GM12878 (cell line): ENCODE results near the gene FJX1. TPM values are rescaled to one million over a fixed set of nuclear protein-coding genes. Genes with fewer than 3 reads are reported as not detected.

Experiments
- ATAC-seq: fragments of 200-7000 bp; cut with Tn5 transposase; 3 replicates; pipeline ENCODE4 v1.9.1; 2020; ENCODE audit warnings: mild to moderate bottlenecking, moderate library complexity
- BruUV-seq: library from RNA; stranded (reverse); fragments of 400-500 nt; replicated peaks from 2 replicates; lab custom pipeline; 2021; lab: Mats Ljungman, UMichigan
- CTCF ChIA-PET: fragments of 300-600 bp; sonication (Branson Sonifier 250); formaldehyde crosslinking; extraction: SDS; loops from one replicate; lab custom pipeline; 2021; ENCODE audit warnings: inconsistent platforms; lab: Yijun Ruan, JAX
- POLR2A ChIA-PET: fragments of 350-600 bp; formaldehyde crosslinking; extraction: SDS; loops from one replicate; lab custom pipeline; 2021; ENCODE audit warnings: inconsistent platforms; lab: Charles Lee
- RAD21 ChIA-PET: fragments of 300-600 bp; sonication (Branson Sonifier 250); formaldehyde crosslinking; loops from one replicate; lab custom pipeline; 2023; ENCODE audit warnings: antibody characterized with exemption; ENCODE audit not compliant: unreplicated experiment; lab: Charles Lee
- SMC1A ChIA-PET: fragments of 300-600 bp; sonication (Branson Sonifier 250); formaldehyde crosslinking; loops from one replicate; lab custom pipeline; 2023; ENCODE audit not compliant: unreplicated experiment, uncharacterized antibody; lab: Charles Lee
- DNase-seq: peaks from one replicate; pipeline ENCODE4 v3.0.0-alpha.2; 2011; ENCODE audit warnings: low read depth, low spot score
- FAIRE-seq: peaks from 3 replicates; lab custom pipeline; 2011; peaks lifted over from hg19 to GRCh38; lab: Jason Lieb, UNC
- H2AFZ ChIP-seq: 2 replicates; pipeline ENCODE4 v1.6.0; 2011; ENCODE audit warnings: low read depth, low read length, control low read depth; ENCODE audit not compliant: control insufficient read depth
- H3K27ac ChIP-seq: 2 replicates; pipeline ENCODE4 v1.5.1; 2011; ENCODE audit warnings: control low read depth; ENCODE audit not compliant: control insufficient read depth, insufficient read depth
- H3K27me3 ChIP-seq, 2 experiments: replicated peaks in 1 of 2; 2 replicates each; pipeline versions ENCODE4 v1.6.0 to v1.6.1; 2011; ENCODE audit warnings: low read length in 1 of 2; ENCODE audit not compliant: control insufficient read depth in 2 of 2, insufficient read depth in 2 of 2
- H3K36me3 ChIP-seq, 2 experiments: 2 replicates each; pipeline ENCODE4 v1.5.1; 2011; ENCODE audit warnings: low read length in 1 of 2; ENCODE audit not compliant: control insufficient read depth in 2 of 2, insufficient read depth in 2 of 2
- H3K4me1 ChIP-seq: 2 replicates; pipeline ENCODE4 v1.6.1; 2011; ENCODE audit warnings: mild to moderate bottlenecking, low read length, moderate library complexity, mixed read lengths; ENCODE audit not compliant: control insufficient read depth, insufficient read depth
- H3K4me2 ChIP-seq: 2 replicates; pipeline ENCODE4 v1.6.0; 2011; ENCODE audit warnings: control low read depth; ENCODE audit not compliant: control insufficient read depth, insufficient read depth
- H3K4me3 ChIP-seq: fragments of 200-600 bp; sonication (generic); 2 replicates; pipeline ENCODE4 v1.5.1; 2016
- H3K79me2 ChIP-seq: 2 replicates; pipeline ENCODE4 v1.6.0; 2011; ENCODE audit warnings: low read length; ENCODE audit not compliant: control insufficient read depth, insufficient read depth
- H3K9ac ChIP-seq: 2 replicates; pipeline ENCODE4 v1.8.0; 2011; ENCODE audit warnings: low read length, control low read depth, mixed read lengths; ENCODE audit not compliant: control insufficient read depth, insufficient read depth
- H3K9me3 ChIP-seq: replicated peaks from 3 replicates; pipeline ENCODE4 v1.5.1; 2011; ENCODE audit warnings: mild to moderate bottlenecking, low read length; ENCODE audit not compliant: control insufficient read depth, insufficient read depth
- H4K20me1 ChIP-seq: 2 replicates; pipeline ENCODE4 v1.6.0; 2011; ENCODE audit not compliant: control insufficient read depth, insufficient read depth
- GATAD2B ChIP-seq: fragments of 450-650 bp; conservative IDR thresholded peaks from 2 replicates; pipeline ENCODE4 v1.6.1; 2017; ENCODE audit warnings: low read depth, mild to moderate bottlenecking, moderate library complexity
- MYC ChIP-seq: IDR thresholded peaks from 2 replicates; pipeline ENCODE4 v1.6.1; 2011; ENCODE audit warnings: mild to moderate bottlenecking, low read length, moderate library complexity, inconsistent platforms; ENCODE audit not compliant: insufficient read depth, insufficient replicate concordance, insufficient read length, severe bottlenecking
- RELA ChIP-seq: fragments of 450-650 bp; IDR thresholded peaks from 2 replicates; pipeline ENCODE4 v1.8.0; 2014; ENCODE audit warnings: borderline replicate concordance; ENCODE audit not compliant: partially characterized antibody
- RUNX3 ChIP-seq: IDR thresholded peaks from 2 replicates; pipeline ENCODE4 v1.6.1; 2012; ENCODE audit warnings: low read length, inconsistent platforms
- ZNF24 ChIP-seq: fragments of 450-650 bp; IDR thresholded peaks from 2 replicates; pipeline ENCODE4 v1.6.1; 2017; ENCODE audit warnings: antibody characterized with exemption, mild to moderate bottlenecking
- WGBS: methylation state at CpG from one replicate; pipeline ENCODE4 v1.1.6; 2016; ENCODE audit warnings: low lambda C conversion rate; ENCODE audit not compliant: insufficient replicate concordance, insufficient coverage; ENCODE audit errors: missing lambda C conversion rate; 5-methylcytosine and 5-hydroxymethylcytosine counted together
- in situ Hi-C: fragments of 300-500 bp; cut with MboI; formaldehyde crosslinking; loops from 9 replicates; pipeline ENCODE4 v1.14.3; 2018; ENCODE audit warnings: mixed read lengths
- intact Hi-C: fragments of 100-400 bp; cut with micrococcal nuclease; formaldehyde crosslinking; loops from one replicate; pipeline ENCODE4 v1.14.2; 2022; ENCODE audit not compliant: unreplicated experiment
- polyA plus RNA-seq, 11 experiments: library from polyadenylated mRNA; depleted of rRNA in 4 of 11; unstranded in 6 of 11; stranded (reverse) in 5 of 11; fragments of >200 nt; fragmentation: Nextera tagmentation in 4 of 11; fragmentation: Illumina TruSeq in 1 of 11; extraction: Ambion mirVana in 4 of 11; extraction: Trizol in 1 of 11; gene quantifications; 1 replicate in 1 of 11; 2 replicates in 10 of 11; pipeline versions ENCODE4 v1.2.1 to v1.2.3, GENCODE V29; 2011 to 2016; ENCODE audit warnings: inconsistent platforms in 2 of 11, missing spikeins in 2 of 11, low read depth in 1 of 11
- total RNA-seq, 4 experiments: library from RNA; depleted of rRNA in 3 of 4; stranded (reverse); fragments of >200 nt in 3 of 4; fragmentation: Illumina TruSeq in 1 of 4; extraction: Trizol in 1 of 4; gene quantifications; 2 replicates each; pipeline versions ENCODE4 v1.2.1 to v1.2.3, GENCODE V29; 2013 to 2021
- TF ChIP-seq, protein P1 (sequence below): fragments of 450-650 bp; IDR thresholded peaks from 2 replicates; pipeline ENCODE4 v1.6.1; 2014; ENCODE audit warnings: mild to moderate bottlenecking
- TF ChIP-seq, protein P2 (sequence below): IDR thresholded peaks from 2 replicates; pipeline ENCODE4 v1.6.1; 2012; ENCODE audit warnings: low read depth, low read length, improper control_type of control experiment
- TF ChIP-seq, protein P3 (sequence below): fragments of 450-650 bp; IDR thresholded peaks from 2 replicates; pipeline ENCODE4 v1.6.1; 2017; ENCODE audit warnings: low read depth, mild to moderate bottlenecking, moderate library complexity
- TF ChIP-seq, protein P4 (sequence below): fragments of 450-650 bp; IDR thresholded peaks from 2 replicates; pipeline ENCODE4 v1.6.1; 2017; ENCODE audit warnings: antibody characterized with exemption, mild to moderate bottlenecking, moderate library complexity
- TF ChIP-seq, protein P5 (sequence below): IDR thresholded peaks from 2 replicates; pipeline ENCODE4 v1.6.1; 2011; ENCODE audit warnings: low read depth, low read length, improper control_type of control experiment, borderline replicate concordance
- TF ChIP-seq, protein P6 (sequence below): fragments of 450-650 bp; IDR thresholded peaks from 2 replicates; pipeline ENCODE4 v1.6.1; 2016; ENCODE audit warnings: mild to moderate bottlenecking

Gene FJX1
- total and polyA plus RNA-seq, 10 of the 15 experiments (the other 5 are each of a cell fraction or from before 2014, with no cell fraction given) = 1.7 to 26.1 (median 10.0) TPM

DNA sequence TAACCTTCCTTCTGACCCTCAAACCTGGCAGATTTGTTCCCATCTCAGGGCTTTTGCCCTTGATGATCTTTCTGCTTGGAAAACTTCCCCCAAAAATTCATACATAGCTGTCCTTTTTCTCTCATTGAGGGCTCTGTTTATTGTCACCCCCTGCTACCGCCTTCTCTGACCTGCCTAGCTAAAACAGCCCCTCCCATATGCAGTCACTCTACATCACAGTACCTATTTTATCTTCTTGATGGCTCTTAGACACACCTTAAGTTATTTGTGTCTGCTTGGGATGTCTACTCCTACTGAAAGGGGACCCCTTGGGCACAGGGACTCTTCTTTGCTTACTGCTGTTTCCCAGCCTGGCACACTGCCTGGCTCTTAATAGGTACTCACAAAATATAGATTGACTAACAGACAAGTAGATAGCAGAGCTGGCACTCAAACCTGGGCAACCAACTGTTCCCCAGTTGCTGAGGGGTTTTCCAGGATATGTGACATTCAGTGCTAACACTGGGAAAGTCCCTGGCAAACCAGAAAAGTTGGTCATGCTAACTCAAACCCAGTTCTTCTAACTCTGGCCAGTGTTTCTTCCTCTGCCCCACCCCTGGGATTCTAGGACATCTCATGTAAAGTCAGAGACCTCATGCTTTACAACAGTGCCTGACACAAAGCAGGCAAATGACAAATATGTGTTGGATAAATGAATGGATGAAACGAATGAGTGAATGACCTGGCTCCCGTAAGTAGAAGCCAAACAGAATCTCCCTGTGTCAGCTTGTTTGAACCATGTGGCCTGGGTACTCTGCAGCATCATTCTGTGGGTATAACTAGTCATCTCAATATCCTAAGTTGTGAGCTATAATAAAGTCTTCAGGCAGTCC is 19.8 kb upstream of the FJX1 start:
- H3K4me2 ChIP-seq = peak overlapping the region; percentile 28
- peak; percentile 72 for FAIRE-seq
- intact Hi-C loops (no loop called here), in situ Hi-C loops (no loop called here)
- RAD21 ChIA-PET = interaction anchor here (0.6 to 1.0 kb wide), 3 partner anchors 223 to 306 kb away, joined by 3 read pairs; no protein-coding TSS in a partner anchor
- BruUV-seq = no TSS peak
- H3K4me1 ChIP-seq = no peaks in the 10 kb centered on the region; the same call in none of the 2 replicates
- SMC1A ChIA-PET = interaction anchor here (0.6 to 1.0 kb wide), 3 partner anchors 9 to 661 kb away, joined by 3 to 4 read pairs (median 4); no protein-coding TSS in a partner anchor
- H2AFZ ChIP-seq = peak overlapping the region; percentile 26
- WGBS = 0% methylated on average over 3 of the region's 3 CpGs
- H3K9ac ChIP-seq = no peak overlapping the region
- peak; percentile 40 for DNase-seq
- ATAC-seq = peak; percentile 92
- TF ChIP-seq, protein P1, sequence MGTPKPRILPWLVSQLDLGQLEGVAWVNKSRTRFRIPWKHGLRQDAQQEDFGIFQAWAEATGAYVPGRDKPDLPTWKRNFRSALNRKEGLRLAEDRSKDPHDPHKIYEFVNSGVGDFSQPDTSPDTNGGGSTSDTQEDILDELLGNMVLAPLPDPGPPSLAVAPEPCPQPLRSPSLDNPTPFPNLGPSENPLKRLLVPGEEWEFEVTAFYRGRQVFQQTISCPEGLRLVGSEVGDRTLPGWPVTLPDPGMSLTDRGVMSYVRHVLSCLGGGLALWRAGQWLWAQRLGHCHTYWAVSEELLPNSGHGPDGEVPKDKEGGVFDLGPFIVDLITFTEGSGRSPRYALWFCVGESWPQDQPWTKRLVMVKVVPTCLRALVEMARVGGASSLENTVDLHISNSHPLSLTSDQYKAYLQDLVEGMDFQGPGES = no peak
- peak; percentile 85 for TF ChIP-seq ZNF24
- TF ChIP-seq, protein P2, sequence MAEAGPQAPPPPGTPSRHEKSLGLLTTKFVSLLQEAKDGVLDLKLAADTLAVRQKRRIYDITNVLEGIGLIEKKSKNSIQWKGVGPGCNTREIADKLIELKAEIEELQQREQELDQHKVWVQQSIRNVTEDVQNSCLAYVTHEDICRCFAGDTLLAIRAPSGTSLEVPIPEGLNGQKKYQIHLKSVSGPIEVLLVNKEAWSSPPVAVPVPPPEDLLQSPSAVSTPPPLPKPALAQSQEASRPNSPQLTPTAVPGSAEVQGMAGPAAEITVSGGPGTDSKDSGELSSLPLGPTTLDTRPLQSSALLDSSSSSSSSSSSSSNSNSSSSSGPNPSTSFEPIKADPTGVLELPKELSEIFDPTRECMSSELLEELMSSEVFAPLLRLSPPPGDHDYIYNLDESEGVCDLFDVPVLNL = no peak
- TF ChIP-seq, protein P3, sequence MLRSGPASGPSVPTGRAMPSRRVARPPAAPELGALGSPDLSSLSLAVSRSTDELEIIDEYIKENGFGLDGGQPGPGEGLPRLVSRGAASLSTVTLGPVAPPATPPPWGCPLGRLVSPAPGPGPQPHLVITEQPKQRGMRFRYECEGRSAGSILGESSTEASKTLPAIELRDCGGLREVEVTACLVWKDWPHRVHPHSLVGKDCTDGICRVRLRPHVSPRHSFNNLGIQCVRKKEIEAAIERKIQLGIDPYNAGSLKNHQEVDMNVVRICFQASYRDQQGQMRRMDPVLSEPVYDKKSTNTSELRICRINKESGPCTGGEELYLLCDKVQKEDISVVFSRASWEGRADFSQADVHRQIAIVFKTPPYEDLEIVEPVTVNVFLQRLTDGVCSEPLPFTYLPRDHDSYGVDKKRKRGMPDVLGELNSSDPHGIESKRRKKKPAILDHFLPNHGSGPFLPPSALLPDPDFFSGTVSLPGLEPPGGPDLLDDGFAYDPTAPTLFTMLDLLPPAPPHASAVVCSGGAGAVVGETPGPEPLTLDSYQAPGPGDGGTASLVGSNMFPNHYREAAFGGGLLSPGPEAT = peak; percentile 58; the same call in 1 of the 2 replicates
- TF ChIP-seq, protein P4, sequence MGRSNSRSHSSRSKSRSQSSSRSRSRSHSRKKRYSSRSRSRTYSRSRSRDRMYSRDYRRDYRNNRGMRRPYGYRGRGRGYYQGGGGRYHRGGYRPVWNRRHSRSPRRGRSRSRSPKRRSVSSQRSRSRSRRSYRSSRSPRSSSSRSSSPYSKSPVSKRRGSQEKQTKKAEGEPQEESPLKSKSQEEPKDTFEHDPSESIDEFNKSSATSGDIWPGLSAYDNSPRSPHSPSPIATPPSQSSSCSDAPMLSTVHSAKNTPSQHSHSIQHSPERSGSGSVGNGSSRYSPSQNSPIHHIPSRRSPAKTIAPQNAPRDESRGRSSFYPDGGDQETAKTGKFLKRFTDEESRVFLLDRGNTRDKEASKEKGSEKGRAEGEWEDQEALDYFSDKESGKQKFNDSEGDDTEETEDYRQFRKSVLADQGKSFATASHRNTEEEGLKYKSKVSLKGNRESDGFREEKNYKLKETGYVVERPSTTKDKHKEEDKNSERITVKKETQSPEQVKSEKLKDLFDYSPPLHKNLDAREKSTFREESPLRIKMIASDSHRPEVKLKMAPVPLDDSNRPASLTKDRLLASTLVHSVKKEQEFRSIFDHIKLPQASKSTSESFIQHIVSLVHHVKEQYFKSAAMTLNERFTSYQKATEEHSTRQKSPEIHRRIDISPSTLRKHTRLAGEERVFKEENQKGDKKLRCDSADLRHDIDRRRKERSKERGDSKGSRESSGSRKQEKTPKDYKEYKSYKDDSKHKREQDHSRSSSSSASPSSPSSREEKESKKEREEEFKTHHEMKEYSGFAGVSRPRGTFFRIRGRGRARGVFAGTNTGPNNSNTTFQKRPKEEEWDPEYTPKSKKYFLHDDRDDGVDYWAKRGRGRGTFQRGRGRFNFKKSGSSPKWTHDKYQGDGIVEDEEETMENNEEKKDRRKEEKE = no peak
- TF ChIP-seq, protein P5, sequence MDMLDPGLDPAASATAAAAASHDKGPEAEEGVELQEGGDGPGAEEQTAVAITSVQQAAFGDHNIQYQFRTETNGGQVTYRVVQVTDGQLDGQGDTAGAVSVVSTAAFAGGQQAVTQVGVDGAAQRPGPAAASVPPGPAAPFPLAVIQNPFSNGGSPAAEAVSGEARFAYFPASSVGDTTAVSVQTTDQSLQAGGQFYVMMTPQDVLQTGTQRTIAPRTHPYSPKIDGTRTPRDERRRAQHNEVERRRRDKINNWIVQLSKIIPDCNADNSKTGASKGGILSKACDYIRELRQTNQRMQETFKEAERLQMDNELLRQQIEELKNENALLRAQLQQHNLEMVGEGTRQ = no peak
- TF ChIP-seq, protein P6, sequence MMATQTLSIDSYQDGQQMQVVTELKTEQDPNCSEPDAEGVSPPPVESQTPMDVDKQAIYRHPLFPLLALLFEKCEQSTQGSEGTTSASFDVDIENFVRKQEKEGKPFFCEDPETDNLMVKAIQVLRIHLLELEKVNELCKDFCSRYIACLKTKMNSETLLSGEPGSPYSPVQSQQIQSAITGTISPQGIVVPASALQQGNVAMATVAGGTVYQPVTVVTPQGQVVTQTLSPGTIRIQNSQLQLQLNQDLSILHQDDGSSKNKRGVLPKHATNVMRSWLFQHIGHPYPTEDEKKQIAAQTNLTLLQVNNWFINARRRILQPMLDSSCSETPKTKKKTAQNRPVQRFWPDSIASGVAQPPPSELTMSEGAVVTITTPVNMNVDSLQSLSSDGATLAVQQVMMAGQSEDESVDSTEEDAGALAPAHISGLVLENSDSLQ = peak; percentile 74
- TF ChIP-seq GATAD2B = no peak
- TF ChIP-seq RUNX3 = peak; percentile 24; the same call in 1 of the 2 replicates
- no peak for TF ChIP-seq MYC
- TF ChIP-seq RELA = peak; percentile 85
- no peak overlapping the region for H3K4me3 ChIP-seq
- no peaks in the 10 kb centered on the region for H3K79me2 ChIP-seq
- no peaks in the 10 kb centered on the region for H3K36me3 ChIP-seq
- H4K20me1 ChIP-seq = no peaks in the 10 kb centered on the region
- POLR2A ChIA-PET = interaction anchor here (0.6 to 0.7 kb wide), 2 partner anchors 120 to 123 kb away, joined by 3 to 4 read pairs; no protein-coding TSS in a partner anchor
- H3K27me3 ChIP-seq = no peaks in the 10 kb centered on the region
- CTCF ChIA-PET = interaction anchor here (0.9 to 1.9 kb wide), 5 partner anchors 10 to 224 kb away, joined by 3 to 10 read pairs (median 4); partner anchors contain the start of gene FJX1
- H3K9me3 ChIP-seq = no peaks in the 10 kb centered on the region
- H3K27ac ChIP-seq = peak overlapping the region; percentile 61; the same call in 1 of the 2 replicates
